EH (cell line): ENCODE data around the gene PCDHGA8.
"Not testable (repeated sequence)": the region's sequence is repeated elsewhere in the genome, so short reads cannot be mapped to it uniquely, and the experiment has no call there.

Experiments
- DNase-seq: peaks from one replicate; pipeline ENCODE4 v3.0.0-alpha.2; 2015; ENCODE audit warnings: low read depth

The PCDHGA8 gene

GRCh38 chr5:141392429-141393198 is at the start of gene PCDHGA8:
TSS of gene PCDHGA8 (plus strand) at chr5:141392633. CDS start at chr5:141392814, 181 bp downstream.
- DNase-seq = peak; percentile 30

DNA sequence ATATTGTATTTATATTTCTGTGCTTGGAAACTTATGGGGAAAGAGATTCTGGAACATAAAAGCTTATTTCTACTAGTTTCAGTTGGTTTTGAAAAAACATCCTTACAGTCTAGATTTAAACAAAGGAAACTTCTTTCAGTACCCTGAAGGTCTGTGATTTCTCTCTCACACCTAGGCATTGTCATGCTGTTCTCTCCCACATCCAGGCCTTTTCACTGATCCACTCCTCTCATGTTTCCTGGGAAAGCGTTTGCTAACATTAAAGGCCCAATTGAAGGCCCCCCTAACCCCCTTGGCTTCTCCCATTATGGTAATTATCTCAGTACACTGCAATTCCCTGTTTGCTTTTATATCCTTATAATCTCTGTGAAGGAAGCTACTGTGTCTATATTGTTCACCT is 49.7 kb upstream of the PCDHGA8 start:
- DNase-seq = no peak

GRCh38 chr5:141343242-141343952 is 49.0 kb upstream of the PCDHGA8 start, which contains the start of gene PCDHGA3:
TSS of gene PCDHGA3 (plus strand) at chr5:141343829. CDS start at chr5:141344034, 205 bp downstream.
- peak; percentile 62 for DNase-seq

GRCh38 chr5:141343953-141344463 is 48.4 kb upstream of the PCDHGA8 start:
- no peak for DNase-seq

- DNase-seq = no peak
Observed at GRCh38 chr5:141345327-141345726, 47.1 kb upstream of the PCDHGA8 start.

GRCh38 chr5:141346017-141346416 is 46.4 kb upstream of the PCDHGA8 start:
- not testable (repeated sequence) for DNase-seq

- peak; percentile 36 for DNase-seq
Observed at GRCh38 chr5:141349917-141350619, 42.4 kb upstream of the PCDHGA8 start, which contains the start of gene PCDHGB1. TSS of gene PCDHGB1 (plus strand) at chr5:141350099. CDS start at chr5:141350261, 162 bp downstream.

DNA sequence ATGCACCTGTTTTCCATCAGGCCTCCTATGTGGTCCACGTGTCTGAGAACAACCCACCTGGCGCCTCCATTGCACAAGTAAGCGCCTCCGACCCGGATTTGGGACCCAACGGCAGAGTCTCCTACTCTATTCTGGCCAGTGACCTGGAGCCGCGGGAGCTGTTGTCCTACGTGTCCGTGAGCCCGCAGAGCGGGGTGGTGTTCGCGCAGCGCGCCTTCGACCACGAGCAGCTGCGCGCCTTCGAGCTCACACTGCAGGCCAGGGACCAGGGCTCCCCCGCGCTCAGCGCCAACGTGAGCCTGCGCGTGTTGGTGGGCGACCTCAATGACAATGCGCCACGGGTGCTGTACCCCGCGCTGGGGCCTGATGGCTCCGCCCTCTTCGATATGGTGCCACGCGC is 40.8 kb upstream of the PCDHGA8 start:
- DNase-seq = no peak

- no peak for DNase-seq
Observed at GRCh38 chr5:141354900-141355469, 37.4 kb upstream of the PCDHGA8 start, which contains the start of gene PCDHGA4. TSS of gene PCDHGA4 (plus strand) at chr5:141355021. CDS start at chr5:141355108, 87 bp downstream.

GRCh38 chr5:141355641-141356040 is 36.8 kb upstream of the PCDHGA8 start:
- DNase-seq = no peak

DNA sequence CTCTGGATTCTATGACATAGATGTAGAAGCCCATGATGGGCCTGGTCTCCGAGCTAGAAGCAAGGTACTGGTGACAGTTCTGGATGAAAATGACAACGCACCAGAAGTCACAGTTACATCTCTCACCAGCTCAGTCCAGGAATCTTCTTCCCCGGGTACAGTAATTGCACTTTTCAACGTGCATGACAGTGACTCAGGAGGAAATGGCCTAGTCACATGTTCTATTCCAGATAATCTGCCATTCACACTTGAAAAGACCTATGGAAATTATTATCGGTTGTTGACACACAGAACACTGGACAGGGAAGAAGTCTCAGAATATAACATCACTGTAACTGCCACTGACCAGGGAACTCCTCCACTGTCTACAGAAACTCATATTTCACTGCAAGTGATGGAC is 36.3 kb upstream of the PCDHGA8 start:
- DNase-seq = no peak

DNA sequence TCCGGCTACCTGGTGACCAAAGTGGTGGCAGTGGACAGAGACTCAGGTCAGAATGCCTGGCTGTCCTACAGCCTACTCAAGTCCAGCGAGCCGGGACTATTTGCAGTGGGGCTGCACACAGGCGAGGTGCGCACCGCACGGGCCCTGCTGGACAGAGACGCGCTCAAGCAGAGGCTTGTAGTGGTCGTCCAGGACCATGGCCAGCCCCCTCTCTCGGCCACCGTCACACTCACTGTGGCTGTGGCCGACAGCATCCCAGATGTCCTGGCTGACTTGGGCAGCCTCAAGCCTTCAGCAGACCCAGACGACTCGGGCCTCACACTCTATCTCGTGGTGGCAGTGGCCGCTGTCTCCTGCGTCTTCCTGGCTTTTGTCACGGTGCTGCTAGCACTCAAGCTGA is 35.5 kb upstream of the PCDHGA8 start:
- DNase-seq = no peak

DNA sequence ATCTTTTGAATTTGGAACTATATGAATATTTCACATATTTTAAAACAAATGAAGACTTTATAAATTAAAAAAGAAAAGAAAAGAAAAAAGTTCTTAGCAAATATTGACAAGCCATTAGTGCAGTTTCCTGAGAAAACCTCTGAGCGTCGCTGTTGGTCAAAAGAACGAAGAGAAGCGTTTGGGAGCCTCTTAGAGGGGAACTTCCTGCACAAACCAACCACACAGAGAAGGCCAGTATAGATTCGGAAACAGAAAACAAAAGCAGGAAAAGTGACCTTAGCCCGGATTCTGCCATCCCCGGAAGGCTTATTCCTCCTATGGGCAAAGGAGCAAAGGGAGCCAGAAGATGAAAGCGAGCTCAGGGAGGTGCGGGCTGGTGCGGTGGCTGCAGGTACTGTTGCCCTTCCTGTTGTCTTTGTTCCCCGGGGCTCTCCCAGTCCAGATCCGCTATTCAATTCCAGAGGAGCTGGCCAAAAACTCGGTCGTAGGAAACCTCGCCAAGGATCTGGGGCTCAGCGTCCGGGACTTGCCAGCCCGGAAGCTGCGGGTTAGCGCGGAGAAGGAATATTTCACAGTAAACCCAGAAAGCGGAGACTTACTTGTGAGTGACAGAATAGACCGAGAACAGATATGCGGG is 32.5 kb upstream of the PCDHGA8 start, which contains the start of gene PCDHGB2:
PCDHGB2 (plus strand) TSS at position 205 of the 637 bp plus-strand sequence; CDS start at position 347, 142 bp downstream.
- peak; percentile 51 for DNase-seq

GRCh38 chr5:141360685-141361084 is 31.7 kb upstream of the PCDHGA8 start:
- no peak for DNase-seq

DNA sequence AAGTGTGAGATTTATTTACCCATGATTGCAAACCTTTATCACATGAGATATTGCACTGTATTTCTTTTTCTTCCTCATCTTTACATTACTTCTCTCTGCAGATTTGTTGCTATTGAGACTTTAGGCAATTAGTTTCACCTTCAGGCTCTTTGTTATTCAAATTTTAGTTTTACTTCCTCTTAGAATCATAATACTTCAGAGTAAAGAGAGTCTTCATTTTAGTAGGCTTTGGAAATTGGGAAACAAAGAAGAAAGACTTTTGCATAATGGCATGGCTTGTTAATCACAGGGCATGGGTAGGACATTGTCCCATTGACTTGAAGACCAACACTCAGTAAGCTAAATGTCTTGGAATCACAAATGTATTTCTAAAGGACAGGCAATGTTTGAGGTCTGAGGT is 29.7 kb upstream of the PCDHGA8 start:
- no peak for DNase-seq

- DNase-seq = peak; percentile 63
Observed at GRCh38 chr5:141363952-141364660, 28.3 kb upstream of the PCDHGA8 start, which contains the start of gene PCDHGA5. TSS of gene PCDHGA5 (plus strand) at chr5:141364162. CDS start at chr5:141364331, 169 bp downstream.

GRCh38 chr5:141366016-141366896 is 26.2 kb upstream of the PCDHGA8 start:
- no peak for DNase-seq

DNA sequence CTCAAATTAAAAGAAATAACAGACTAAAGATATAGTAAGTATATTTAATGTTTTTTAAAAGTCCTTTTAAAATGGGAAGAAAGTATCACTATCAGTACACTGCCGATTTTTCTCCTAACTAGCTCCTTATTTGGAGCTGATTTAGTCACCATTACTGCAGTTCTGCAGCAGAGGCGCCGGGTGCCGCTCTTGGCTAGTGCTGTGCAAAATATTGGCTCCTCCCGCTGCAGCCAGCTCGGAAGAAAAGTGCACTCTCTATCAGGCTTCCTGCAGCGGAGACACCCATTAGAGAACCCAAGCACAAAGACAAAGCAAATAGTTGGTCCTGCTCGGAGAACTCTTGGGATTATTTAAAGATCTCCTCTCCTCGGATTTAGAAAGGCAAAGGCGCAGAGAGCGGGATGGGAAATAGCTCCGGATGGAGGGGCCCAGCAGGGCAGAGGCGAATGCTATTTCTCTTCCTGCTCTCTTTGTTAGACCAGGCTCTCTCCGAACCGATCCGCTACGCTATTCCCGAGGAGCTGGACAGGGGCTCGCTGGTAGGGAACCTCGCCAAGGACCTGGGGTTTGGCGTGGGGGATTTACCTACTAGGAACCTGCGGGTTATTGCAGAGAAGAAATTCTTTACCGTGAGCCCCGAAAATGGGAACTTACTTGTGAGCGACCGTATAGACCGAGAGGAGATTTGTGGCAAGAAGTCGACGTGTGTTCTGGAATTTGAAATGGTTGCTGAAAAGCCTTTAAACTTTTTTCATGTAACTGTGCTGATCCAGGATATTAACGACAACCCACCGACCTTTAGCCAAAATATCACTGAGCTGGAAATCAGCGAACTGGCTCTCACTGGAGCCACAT is 22.2 kb upstream of the PCDHGA8 start, which contains the start of gene PCDHGB3:
PCDHGB3 (plus strand) TSS at position 249 of the 855 bp plus-strand sequence; CDS start at position 402, 153 bp downstream.
- DNase-seq = peak; percentile 79
